ENCODE results near the gene HNF1A. TPM values are rescaled to one million over a fixed set of nuclear protein-coding genes. Genes with fewer than 3 reads are reported as not detected.

Gene HNF1A
- total and polyA plus RNA-seq, 2 of the 13 experiments (the other 11 are each of a cell fraction or from before 2014, with no cell fraction given) = 13.4 to 34.7 TPM

GRCh38 chr12:121023799-121024198, 45.5 kb downstream of the HNF1A start (continued):
- TF ChIP-seq ZNF83 (CRISPR knock-in tag; IDR thresholded peaks at IDR 0.05; ENCODE audit: borderline replicate concordance) (no peak), NFATC3 (CRISPR knock-in tag; IDR thresholded peaks at IDR 0.05) (no peak), ZNF790 (CRISPR knock-in tag; IDR thresholded peaks at IDR 0.05; ENCODE audit: borderline replicate concordance) (no peak), ZNF280D (CRISPR knock-in tag; IDR thresholded peaks at IDR 0.05) (no peak), ZNF777 (CRISPR knock-in tag; IDR thresholded peaks at IDR 0.05) (no peak), NFIB (CRISPR knock-in tag; IDR thresholded peaks at IDR 0.05; ENCODE audit: borderline replicate concordance) (no peak), ESRRA (CRISPR knock-in tag; IDR thresholded peaks at IDR 0.05; ENCODE audit: low read depth) (0 out of 2 replicates have a peak, but pooled peaks have one; percentile 40), ZNF574 (CRISPR knock-in tag; IDR thresholded peaks at IDR 0.05) (no peak), CENPBD1 (CRISPR knock-in tag; IDR thresholded peaks at IDR 0.05; ENCODE audit: borderline replicate concordance, low read depth) (no peak), NAIF1 (CRISPR knock-in tag; IDR thresholded peaks at IDR 0.05; ENCODE audit: borderline replicate concordance) (no peak), ZNF597 (CRISPR knock-in tag; IDR thresholded peaks at IDR 0.05) (no peak), TIGD3 (CRISPR knock-in tag; IDR thresholded peaks at IDR 0.05; ENCODE audit: borderline replicate concordance) (no peak), FOXO1 (CRISPR knock-in tag; IDR thresholded peaks at IDR 0.05) (no peak), PAWR (CRISPR knock-in tag; IDR thresholded peaks at IDR 0.05; ENCODE audit: borderline replicate concordance) (no peak), MLLT10 (CRISPR knock-in tag; IDR thresholded peaks at IDR 0.05) (no peak), FOXA3 (CRISPR knock-in tag; IDR thresholded peaks at IDR 0.05) (0 out of 2 replicates have a peak, but pooled peaks have one; percentile 29), ZNF780A (CRISPR knock-in tag; IDR thresholded peaks at IDR 0.05) (no peak), RFX3 (CRISPR knock-in tag; IDR thresholded peaks at IDR 0.05) (peak; percentile 86), ZNF878 (CRISPR knock-in tag; IDR thresholded peaks at IDR 0.05) (no peak), SP140L (CRISPR knock-in tag; IDR thresholded peaks at IDR 0.05; ENCODE audit: borderline replicate concordance) (no peak), FOXA1 (IDR thresholded peaks at IDR 0.05) (no peak), FOXA1 (CRISPR knock-in tag; IDR thresholded peaks at IDR 0.05) (0 out of 2 replicates have a peak, but pooled peaks have one; percentile 6), CBFB (CRISPR knock-in tag; IDR thresholded peaks at IDR 0.05) (no peak)

All from HepG2 (cell line).